Inflammatory macrophage treated with lipopolysaccharide for 1 hour (primary cell): ENCODE results near the gene HAO2.
"Not testable (repeated sequence)": the region's sequence is repeated elsewhere in the genome, so short reads cannot be mapped to it uniquely, and the experiment has no call there.

Source experiments
- DNase-seq, 2 donors: peaks; one replicate each; pipeline ENCODE4 v3.0.0-alpha.2; 2020 to 2022

The HAO2 gene

DNA sequence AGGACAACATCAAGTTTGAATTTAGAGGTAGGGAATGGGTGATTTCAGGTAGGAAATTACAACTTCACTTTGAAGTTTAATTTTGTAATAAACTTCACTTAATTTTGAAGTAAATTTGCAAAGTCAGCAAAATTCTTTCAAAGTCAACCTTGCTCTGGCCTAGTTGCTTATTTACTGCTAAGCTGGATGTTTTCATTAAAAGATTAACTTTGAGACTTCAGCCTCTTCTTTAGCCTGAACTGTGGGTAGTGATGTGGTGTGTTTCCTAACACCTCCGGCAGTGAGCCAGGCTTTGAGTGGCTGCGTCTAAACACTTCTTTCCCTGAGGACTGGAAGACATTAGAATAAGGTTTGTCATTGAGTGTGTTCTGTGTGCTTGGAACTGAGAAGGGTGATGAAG lies at the start of gene HAO2:
HAO2 (plus strand) TSS at position 232 of the 400 bp plus-strand sequence. CDS start 12,301 bp downstream, outside the sequence.
- DNase-seq, result no peak

- DNase-seq, result no peak
Observed at GRCh38 chr1:119320100-119320499, 48.5 kb upstream of the HAO2 start.

- no peak for DNase-seq
Observed at GRCh38 chr1:119321666-119322419, 46.7 kb upstream of the HAO2 start.

GRCh38 chr1:119323216-119323982 lies 45.2 kb upstream of the HAO2 start:
- DNase-seq, result peak in 1 of 2 donors; percentile 27

DNA sequence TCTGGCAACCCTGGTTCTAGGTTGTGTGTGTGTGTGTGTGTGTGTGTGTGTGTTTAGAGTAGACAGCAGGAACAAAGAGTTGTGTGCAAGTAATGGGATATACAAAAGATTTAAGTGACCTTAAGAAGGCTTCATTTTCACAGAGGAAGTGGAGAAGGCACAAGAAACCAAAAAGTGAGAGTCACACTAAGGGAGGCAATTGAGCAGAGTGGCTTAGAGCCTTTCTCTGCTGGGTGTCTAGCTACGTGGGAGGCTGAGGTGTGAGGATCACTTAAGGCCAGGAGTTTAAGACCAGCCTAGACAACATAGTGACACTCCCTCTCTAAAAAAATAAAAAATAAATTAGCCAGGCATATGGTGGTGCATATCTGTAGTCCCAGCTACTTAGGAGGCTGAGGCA lies 44.4 kb upstream of the HAO2 start:
- no peak for DNase-seq

DNA sequence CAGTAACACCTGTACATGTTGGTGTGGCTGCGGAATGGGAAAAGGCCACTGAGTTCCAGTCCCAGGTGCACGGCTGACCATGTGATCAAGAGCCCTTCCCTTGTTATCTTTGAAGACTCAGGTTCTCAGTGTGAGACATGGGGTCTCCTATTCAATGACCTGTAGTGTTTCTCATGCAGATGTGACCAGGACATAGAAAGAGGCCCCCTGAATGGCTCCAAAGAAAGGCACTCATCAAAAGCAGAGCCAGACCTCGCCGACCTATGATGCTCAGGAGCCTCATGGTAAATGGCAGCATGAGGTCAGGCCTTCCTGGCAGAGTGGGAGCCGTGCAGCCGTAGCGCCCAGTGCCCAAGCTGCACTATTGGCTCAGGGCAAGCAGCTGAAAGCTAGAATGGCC lies 42.3 kb upstream of the HAO2 start:
- DNase-seq, result no peak

DNA sequence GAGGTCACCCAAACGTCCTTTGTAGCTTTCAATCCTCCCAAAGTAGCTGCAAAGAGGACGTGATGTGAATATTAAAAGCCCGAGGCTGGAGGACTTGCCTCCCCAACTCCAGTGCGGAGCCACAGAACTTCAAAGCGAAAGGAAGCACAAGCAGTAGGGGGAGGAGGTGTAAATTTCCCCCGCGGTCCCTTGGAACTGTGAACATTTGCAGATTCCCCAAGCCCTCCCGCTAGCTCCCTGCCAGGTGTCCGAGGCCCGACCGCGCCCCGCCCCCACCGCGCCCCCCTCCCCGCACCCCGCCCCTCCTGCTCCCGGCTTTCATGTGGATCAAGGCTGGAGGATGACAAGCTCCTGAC lies 41.5 kb upstream of the HAO2 start:
- DNase-seq, result no peak

GRCh38 chr1:119327450-119328155 lies 41.0 kb upstream of the HAO2 start:
- no peak for DNase-seq

DNA sequence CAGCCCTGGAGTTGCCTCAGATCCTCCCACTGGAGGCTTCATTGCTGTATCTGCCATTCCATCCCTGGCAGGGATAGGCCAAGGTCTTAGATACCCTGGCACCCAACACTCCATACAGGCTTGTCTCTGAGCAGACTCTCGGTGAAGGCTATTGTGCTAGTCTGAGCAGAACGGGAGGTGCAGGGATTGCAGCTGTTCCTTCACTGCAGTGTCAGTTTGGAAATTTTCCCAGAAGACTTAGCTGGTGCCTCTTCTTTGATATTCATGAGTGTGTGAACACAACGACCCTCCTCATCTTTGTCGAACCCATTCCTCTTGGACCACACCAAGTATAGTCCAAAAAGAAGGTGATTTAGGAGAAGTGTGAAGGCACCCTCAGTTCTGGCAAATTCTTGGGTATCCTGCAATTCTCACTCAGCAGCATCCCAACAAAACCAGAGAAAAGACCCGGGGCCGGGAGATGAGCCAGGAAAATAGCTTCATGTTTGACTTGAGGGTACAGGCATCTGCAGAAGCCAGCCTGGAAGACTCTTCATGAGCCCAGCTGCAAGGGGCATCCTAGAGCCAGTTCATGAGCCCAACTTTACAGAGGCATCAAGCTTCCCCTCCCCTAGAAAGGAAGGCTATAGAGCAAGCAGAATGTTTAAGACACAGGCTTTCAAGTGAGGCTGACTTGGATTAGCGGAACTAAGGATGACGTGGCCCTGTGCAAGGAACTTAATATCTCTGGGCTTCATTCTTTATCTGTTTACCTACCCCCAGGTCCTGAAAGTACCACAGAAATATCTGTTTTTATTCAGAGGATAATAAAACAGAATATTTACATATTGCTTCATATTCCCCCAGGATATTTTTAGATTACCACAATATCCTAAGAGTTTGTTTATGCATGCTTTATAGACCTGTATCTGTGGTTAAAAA lies 38.8 kb upstream of the HAO2 start:
- DNase-seq, result no peak

GRCh38 chr1:119330466-119331189 lies 38.0 kb upstream of the HAO2 start:
- no peak for DNase-seq

- DNase-seq, result no peak
Observed at GRCh38 chr1:119331190-119331515, 37.4 kb upstream of the HAO2 start.

- DNase-seq, result no peak
Observed at GRCh38 chr1:119331915-119332314, 36.7 kb upstream of the HAO2 start.

GRCh38 chr1:119332622-119333021 lies 36.0 kb upstream of the HAO2 start:
- no peak for DNase-seq

DNA sequence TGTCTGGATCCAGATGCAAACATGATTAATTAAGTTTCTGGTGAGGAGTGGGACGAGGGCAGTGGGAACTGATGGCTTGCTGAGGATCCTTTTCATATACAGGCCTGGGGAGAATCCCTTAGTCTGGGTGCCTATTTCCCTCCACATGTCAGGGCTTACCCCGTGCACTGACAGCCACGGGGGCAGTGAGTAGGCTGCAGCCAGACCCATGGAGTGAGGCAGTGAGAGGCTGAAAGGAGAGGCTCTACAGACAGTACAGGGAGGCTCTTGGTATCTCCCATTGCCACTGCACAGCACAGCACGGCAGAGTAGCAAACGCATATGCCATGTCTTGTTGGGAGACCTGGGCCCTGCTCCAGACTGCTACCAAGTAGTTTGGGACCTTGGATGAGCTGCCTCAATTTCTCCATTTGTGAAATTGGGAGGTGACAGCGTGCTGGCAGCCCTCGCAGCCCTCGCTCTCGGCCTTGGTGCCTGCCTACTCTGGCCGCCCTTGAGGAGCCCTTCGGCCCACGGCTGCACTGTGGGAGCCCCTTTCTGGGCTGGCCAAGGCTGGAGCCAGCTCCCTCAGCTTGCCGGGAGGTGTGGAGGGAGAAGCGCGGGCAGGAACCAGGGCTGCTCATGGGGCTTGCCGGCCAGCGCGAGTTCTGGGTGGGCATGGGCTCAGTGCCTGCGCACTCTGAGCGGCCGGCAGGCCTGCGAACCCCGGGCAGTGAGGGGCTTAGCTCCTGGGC lies 35.3 kb upstream of the HAO2 start:
- no peak for DNase-seq

DNA sequence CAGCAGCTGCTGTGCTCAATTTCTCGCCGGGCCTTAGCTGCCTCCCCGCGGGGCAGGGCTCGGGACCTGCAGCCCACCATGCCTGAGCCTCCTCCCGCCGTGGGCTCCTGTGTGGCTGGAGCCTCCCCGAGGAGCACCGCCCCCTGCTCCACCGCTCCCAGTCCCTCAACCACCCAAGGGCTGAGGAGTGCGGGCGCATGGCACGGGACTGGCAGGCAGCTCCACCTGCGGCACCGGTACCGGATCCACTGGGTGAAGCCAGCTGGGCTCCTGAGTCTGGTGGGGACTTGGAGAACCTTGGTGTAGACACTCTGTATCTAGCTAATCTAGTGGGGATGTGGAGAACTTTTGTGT lies 34.7 kb upstream of the HAO2 start:
- not testable (repeated sequence) for DNase-seq

GRCh38 chr1:119336848-119337247 lies 31.7 kb upstream of the HAO2 start:
- no peak for DNase-seq

- no peak for DNase-seq
Observed at GRCh38 chr1:119338004-119338403, 30.6 kb upstream of the HAO2 start.

- DNase-seq, result no peak
Observed at GRCh38 chr1:119338757-119339156, 29.8 kb upstream of the HAO2 start.

GRCh38 chr1:119340861-119341261 lies 27.7 kb upstream of the HAO2 start:
- DNase-seq, result no peak

- DNase-seq, result no peak
Observed at GRCh38 chr1:119341372-119341947, 27.1 kb upstream of the HAO2 start.

GRCh38 chr1:119345398-119345797 lies 23.2 kb upstream of the HAO2 start:
- DNase-seq, result no peak
